K562 (cell line): ENCODE results near the gene CRPPA. TPM values are rescaled to one million over a fixed set of nuclear protein-coding genes. Genes with fewer than 3 reads are reported as not detected.
A peak's percentile ranks its signal among the peaks of the same experiment; 100 is the strongest.

ENCODE experiments used
- ATF6 ChIP-seq: sonication (generic); formaldehyde crosslinking; IDR thresholded peaks from 2 replicates; pipeline ENCODE4 v1.4.0; 2020; ENCODE audit warnings: mild to moderate bottlenecking, missing genetic modification reagents
- CBX1 ChIP-seq: sonication (generic); IDR thresholded peaks from 2 replicates; pipeline ENCODE4 v1.6.1; 2016; ENCODE audit warnings: antibody characterized with exemption, low read depth, mild to moderate bottlenecking
- CCAR2 ChIP-seq: fragments of 200-400 bp; formaldehyde crosslinking; IDR thresholded peaks from 2 replicates; pipeline ENCODE4 v1.6.1; 2017; ENCODE audit warnings: mild to moderate bottlenecking, low read depth, low read length
- CREBBP ChIP-seq: IDR thresholded peaks from one replicate; pipeline ENCODE4 v1.6.1; 2012; ENCODE audit warnings: low read depth, mild to moderate bottlenecking, control low read depth, inconsistent platforms, low read length
- CUX1 ChIP-seq: fragments of 200-800 bp; sonication (Bioruptor generic); IDR thresholded peaks from 2 replicates; pipeline ENCODE4 v1.6.1; 2016; ENCODE audit warnings: missing genetic modification characterization, missing compliant biosample characterization
- FOXO4 ChIP-seq: fragments of 450-650 bp; formaldehyde crosslinking; IDR thresholded peaks from 2 replicates; pipeline ENCODE4 v1.4.0; 2020; ENCODE audit warnings: mild to moderate bottlenecking, moderate library complexity
- NR4A1 ChIP-seq, 2 experiments: fragments of 250-450 bp in 1 of 2; fragments of 450-650 bp in 1 of 2; sonication (Bioruptor Pico) in 1 of 2; IDR thresholded peaks; 2 replicates each; pipeline versions ENCODE4 v1.4.0 to v1.6.1; 2016 to 2020; ENCODE audit warnings: mild to moderate bottlenecking in 2 of 2, missing compliant biosample characterization in 1 of 2, missing genetic modification characterization in 1 of 2, moderate library complexity in 1 of 2
- SAFB ChIP-seq: fragments of 200-400 bp; formaldehyde crosslinking; IDR thresholded peaks from 2 replicates; pipeline ENCODE4 v1.6.1; 2017; ENCODE audit warnings: low read depth, low read length, borderline replicate concordance
- TAF1 ChIP-seq: IDR thresholded peaks from 2 replicates; pipeline ENCODE4 v1.6.1; 2011; ENCODE audit warnings: mild to moderate bottlenecking, low read length, moderate library complexity; ENCODE audit not compliant: insufficient read depth, control insufficient read depth, severe bottlenecking; ENCODE audit errors: extremely low read depth
- TEAD4 ChIP-seq, 2 experiments: sonication (generic) in 1 of 2; formaldehyde crosslinking in 1 of 2; IDR thresholded peaks; 2 replicates each; pipeline versions ENCODE4 v1.6.1 to v1.8.0; 2012 to 2022; ENCODE audit warnings: borderline replicate concordance in 1 of 2, inconsistent platforms in 1 of 2, low read length in 1 of 2, mild to moderate bottlenecking in 1 of 2, missing genetic modification reagents in 1 of 2
- ZBTB11 ChIP-seq, 3 experiments: fragments of 200-800 bp in 1 of 3; fragments of 250-450 bp in 1 of 3; fragments of 450-650 bp in 1 of 3; sonication (Bioruptor Pico) in 1 of 3; sonication (Bioruptor generic) in 1 of 3; formaldehyde crosslinking in 1 of 3; IDR thresholded peaks; 2 replicates each; pipeline versions ENCODE4 v1.6.1 to v1.8.0; 2016 to 2022; ENCODE audit warnings: mild to moderate bottlenecking in 2 of 3, missing genetic modification characterization in 2 of 3, missing compliant biosample characterization in 1 of 3, moderate library complexity in 1 of 3
- ZNF197 ChIP-seq: fragments of 200-800 bp; sonication (Bioruptor generic); IDR thresholded peaks from 2 replicates; pipeline ENCODE4 v1.6.1; 2016; ENCODE audit warnings: low read depth, missing genetic modification characterization, missing compliant biosample characterization
- polyA plus RNA-seq, 8 experiments: library from polyadenylated mRNA; depleted of rRNA in 4 of 8; stranded (reverse) in 5 of 8; unstranded in 3 of 8; fragments of >200 nt; fragmentation: Nextera tagmentation in 2 of 8; fragmentation: Illumina TruSeq in 1 of 8; extraction: Ambion mirVana in 2 of 8; extraction: Trizol in 1 of 8; gene quantifications; 2 replicates each; pipeline versions ENCODE4 v1.2.1 to v1.2.3, GENCODE V29; 2011 to 2014; ENCODE audit warnings: inconsistent platforms in 1 of 8, missing spikeins in 1 of 8
- total RNA-seq, 7 experiments: library from RNA; depleted of rRNA in 6 of 7; stranded (reverse); fragments of >200 nt in 6 of 7; fragmentation: Illumina TruSeq in 2 of 7; extraction: Trizol in 2 of 7; gene quantifications; 2 replicates each; pipeline versions ENCODE4 v1.2.1 to v1.2.3, GENCODE V29; 2011 to 2021; ENCODE audit warnings: low replicate concordance in 1 of 7

Gene CRPPA
- total and polyA plus RNA-seq, 9 of the 15 experiments (the other 6 are each of a cell fraction or from before 2014, with no cell fraction given): 3.9 to 14.4 (median 7.8) TPM

- TF ChIP-seq ATF6: no peak; the same call in 1 of the 2 replicates
- no peak for TF ChIP-seq CREBBP
- no peak for TF ChIP-seq TEAD4 (IDR thresholded peaks at IDR 0.05; ENCODE audit: low read length)
- no peak for TF ChIP-seq TEAD4 (CRISPR knock-in tag; IDR thresholded peaks at IDR 0.05; ENCODE audit: borderline replicate concordance)
- TF ChIP-seq ZNF197 (CRISPR knock-in tag): no peak
- TF ChIP-seq CBX1: peak; percentile 68; the same call in 1 of the 2 replicates
- TF ChIP-seq SAFB: no peak
- no peak for TF ChIP-seq NR4A1 (CRISPR knock-in tag; IDR thresholded peaks at IDR 0.05)
- no peak for TF ChIP-seq NR4A1 (tag; IDR thresholded peaks at IDR 0.05)
- no peak for TF ChIP-seq CCAR2
- no peak for TF ChIP-seq FOXO4 (CRISPR knock-in tag)
- TF ChIP-seq ZBTB11 (CRISPR knock-in tag; IDR thresholded peaks at IDR 0.05): peak in 1 of 3 experiments; percentile 18; a peak in 1 of 6 replicates
- TF ChIP-seq TAF1: peak; percentile 81
- TF ChIP-seq CUX1 (CRISPR knock-in tag): no peak
Observed at GRCh38 chr7:16420649-16421332, 547 bp downstream of the CRPPA start (continued).
